Peyer's patch (tissue), 4 donors: Measurements from ENCODE around the gene WDR35.
"Not testable (repeated sequence)": the region's sequence is repeated elsewhere in the genome, so short reads cannot be mapped to it uniquely, and the experiment has no call there.

ENCODE experiments used
- POLR2A ChIP-seq, 2 donors: fragments of 450-650 bp; IDR thresholded peaks; one replicate each; pipeline ENCODE4 v1.5.1; 2017; ENCODE audit warnings: antibody characterized with exemption in 2 of 2, mild to moderate bottlenecking in 2 of 2, moderate library complexity in 2 of 2
- TF ChIP-seq, protein P1 (sequence below), 6 experiments: fragments of 450-650 bp in 4 of 6; fragments of 200-600 bp in 2 of 6; sonication (generic) in 1 of 6; IDR thresholded peaks; one replicate each; pipeline ENCODE4 v1.5.1; 2017 to 2019; ENCODE audit warnings: antibody characterized with exemption in 6 of 6, mild to moderate bottlenecking in 3 of 6, moderate library complexity in 1 of 6

DNA sequence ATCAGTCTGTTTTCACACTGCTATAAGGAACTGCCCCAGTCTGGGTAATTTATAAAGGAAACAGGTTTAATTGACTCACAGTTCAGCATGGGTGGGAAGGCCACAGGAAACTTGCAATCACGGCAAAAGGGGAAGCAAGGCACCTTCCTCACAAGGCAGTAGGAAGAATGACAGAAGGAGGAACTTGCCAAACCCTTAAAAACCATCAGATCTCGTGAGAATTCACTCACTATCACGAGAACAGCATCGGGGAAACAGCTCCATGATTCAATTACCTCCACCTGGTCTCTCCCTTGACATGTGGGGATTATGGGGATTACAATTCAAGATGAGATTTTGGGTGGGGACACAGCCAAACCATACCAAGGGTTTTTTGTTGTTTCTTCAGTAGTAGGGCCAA lies 97.9 kb downstream of the WDR35 start:
- TF ChIP-seq, protein P1, sequence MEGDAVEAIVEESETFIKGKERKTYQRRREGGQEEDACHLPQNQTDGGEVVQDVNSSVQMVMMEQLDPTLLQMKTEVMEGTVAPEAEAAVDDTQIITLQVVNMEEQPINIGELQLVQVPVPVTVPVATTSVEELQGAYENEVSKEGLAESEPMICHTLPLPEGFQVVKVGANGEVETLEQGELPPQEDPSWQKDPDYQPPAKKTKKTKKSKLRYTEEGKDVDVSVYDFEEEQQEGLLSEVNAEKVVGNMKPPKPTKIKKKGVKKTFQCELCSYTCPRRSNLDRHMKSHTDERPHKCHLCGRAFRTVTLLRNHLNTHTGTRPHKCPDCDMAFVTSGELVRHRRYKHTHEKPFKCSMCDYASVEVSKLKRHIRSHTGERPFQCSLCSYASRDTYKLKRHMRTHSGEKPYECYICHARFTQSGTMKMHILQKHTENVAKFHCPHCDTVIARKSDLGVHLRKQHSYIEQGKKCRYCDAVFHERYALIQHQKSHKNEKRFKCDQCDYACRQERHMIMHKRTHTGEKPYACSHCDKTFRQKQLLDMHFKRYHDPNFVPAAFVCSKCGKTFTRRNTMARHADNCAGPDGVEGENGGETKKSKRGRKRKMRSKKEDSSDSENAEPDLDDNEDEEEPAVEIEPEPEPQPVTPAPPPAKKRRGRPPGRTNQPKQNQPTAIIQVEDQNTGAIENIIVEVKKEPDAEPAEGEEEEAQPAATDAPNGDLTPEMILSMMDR (IDR thresholded peaks at IDR 0.05), result not testable (repeated sequence)
- not testable (repeated sequence) for TF ChIP-seq POLR2A (IDR thresholded peaks at IDR 0.05)
